Measurements from ENCODE around the gene TRAF3.

DNA sequence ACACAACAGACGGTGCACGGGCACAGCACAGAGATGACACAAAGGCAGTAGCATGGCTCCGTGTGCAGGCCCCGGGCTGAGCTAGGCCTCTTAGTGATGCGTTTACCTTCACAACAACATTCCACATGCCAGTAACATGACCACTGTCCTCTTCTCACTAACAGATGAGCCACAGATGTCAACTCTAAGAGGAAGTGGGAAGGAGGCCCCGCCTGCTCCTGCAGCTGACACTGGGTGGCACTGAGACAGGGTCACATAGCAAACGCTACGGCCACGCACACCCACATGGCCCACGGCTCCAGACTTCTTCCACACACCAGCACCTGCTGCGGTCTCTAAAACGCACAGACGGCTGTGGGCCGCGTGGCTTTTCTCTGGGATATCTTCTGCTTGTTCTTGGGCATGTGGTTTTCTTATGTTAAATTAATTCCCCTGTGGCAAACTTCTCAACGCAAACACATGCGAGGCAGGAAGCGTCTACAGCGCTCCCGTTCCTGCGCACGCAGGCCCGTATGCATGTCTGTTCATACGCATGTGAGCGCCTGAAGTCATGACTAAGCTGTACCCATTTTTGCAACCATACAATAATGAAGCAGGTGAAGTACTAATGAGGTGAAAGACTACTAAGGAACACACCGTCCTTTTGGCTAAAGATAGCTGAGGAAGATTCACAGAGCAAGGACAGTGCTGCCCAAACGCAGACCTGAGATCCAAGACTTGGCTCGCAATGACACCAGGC lies 172.0 kb downstream of the TRAF3 start:
- TF ChIP-seq POLR2A (IDR thresholded peaks at IDR 0.05; ENCODE audit: low read length) = no peak
- no peak for TF ChIP-seq GATA1 (IDR thresholded peaks at IDR 0.05; ENCODE audit: low read depth, low read length)
